Hematopoietic multipotent progenitor cell treated with erythropoietin and hydrocortisone succinate and interleukin-3 and kit ligand, for 6 days (in vitro differentiated cells): ENCODE results near the gene BTBD17.

ENCODE experiments used
- DNase-seq: peaks from one replicate; pipeline ENCODE4 v3.0.0-alpha.2; 2015

BTBD17 gene

DNA sequence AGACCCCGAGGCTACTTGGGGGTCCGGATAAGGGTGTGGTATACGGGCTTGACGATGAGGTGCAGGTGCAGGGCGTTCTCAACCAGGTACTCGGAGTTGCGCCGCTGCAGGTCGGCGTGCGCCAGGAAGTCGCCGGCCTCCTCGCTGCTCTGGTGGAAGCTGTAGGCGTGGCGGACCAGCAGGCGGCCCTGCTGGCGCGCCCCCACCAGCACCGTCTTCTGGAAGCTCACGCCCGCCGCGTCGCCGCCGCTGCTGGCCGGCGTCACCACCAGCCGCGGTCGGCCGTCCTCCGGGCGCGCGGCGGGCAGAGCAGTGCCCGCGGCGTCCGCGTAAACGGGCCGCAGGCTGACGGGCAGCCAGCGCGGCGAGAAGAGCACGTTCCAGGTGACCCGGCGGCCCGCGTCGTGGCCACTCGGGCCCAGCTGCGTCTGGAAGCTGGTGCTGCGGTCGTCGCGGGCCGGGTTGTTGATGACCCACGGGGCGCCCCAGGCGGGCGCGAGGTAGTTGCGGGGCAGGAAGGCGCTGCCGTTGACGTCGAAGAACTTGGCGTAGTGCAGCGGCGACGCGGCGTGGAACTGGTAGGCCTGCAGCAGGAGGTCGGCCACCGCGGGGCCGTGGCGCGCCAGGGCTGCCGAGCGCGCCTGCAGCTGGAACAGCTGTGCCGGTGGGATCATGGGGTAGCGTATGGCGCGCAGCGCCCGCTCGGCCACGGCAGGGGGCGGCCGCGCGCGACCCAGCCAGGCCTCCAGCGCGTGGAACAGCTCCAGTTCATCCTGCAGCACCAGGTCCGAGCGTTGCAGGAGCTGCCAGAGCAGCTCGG, 4.8 kb downstream of the BTBD17 start:
- peak; percentile 70 for DNase-seq

DNA sequence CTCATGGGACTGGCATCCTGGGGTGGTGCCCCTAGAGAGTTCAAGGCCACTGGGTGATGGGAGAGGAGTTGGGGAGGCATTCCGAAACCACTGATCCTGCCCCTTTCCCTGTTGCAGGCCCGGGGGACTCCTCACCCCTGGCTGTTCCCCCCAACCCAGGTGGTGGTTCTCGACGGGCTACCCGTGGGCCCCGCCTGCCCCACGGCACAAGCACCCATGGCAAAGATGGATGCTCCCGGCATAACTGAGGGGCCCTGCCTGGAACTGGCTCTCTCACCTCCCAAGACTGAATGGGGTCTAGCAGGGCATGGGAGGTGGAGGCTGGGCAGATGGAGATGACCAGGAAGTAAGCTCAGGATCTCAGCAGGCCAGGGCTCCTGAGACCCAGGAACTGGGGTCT, 6.6 kb downstream of the BTBD17 start:
- no peak for DNase-seq

DNA sequence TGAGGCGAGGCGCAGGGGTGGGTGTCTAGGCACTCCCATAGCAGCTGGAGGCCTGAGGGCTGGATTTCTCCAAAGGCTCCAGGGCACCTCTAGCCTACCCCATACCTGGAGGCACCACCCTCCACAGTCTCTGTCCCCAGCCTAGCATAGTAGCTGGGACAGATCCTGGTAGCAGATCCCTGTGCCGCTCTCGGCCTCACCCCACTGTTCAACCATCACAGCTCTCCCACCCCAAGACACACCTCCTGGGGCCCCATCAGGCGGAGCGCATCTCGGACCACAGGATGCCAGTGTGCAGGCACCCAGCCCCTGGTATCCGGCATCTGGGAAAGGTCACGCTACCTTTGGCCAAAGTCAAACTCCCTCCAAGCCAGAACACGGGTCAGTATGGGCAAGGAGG, 7.1 kb downstream of the BTBD17 start:
- DNase-seq, result no peak

DNA sequence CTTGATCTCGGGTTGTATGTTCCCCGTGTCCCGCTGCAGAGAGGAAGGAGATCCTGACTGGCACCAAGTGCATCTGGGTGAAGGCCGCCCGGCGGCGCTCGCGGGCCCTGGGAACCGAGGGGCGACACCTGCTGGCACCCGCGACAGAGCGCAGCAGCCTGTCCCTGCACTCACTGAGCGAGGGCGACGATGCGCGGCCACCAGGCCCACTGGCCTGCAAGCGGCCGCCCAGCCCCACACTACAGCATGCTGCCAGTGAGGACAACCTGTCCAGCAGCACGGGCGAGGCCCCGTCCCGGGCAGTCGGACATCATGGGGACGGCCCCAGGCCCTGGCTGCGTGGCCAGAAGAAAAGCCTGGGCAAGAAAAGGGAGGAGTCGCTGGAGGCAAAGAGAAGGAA, 7.5 kb downstream of the BTBD17 start:
- peak; percentile 89 for DNase-seq

DNA sequence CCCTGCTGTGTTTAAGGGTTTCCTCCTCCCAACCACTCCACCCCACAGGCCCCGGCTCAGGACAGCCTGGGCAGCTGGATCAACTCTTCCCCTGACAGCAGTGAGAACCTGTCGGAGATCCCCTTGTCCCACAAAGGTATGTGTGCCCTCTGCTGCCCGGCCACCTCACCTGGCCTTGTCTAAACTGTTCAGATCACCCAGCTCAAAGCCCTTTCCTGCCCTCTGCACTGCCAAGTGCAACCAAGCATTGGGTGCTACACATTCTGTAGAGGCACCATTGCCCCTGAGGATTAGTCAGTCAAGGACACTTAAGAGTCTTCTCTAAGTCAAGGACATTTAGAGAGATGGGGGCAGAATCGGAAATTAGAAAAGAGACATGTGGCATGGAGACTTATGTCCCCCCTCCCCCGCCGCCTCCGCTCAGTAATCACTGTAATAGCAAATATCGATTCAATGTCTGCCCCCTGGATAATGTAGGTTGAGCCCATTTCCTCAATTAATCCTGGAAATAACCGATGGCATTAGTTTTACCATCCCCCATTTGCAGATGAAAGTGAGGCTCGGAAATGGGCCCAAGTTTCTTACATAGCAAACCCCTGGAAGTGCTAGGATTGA, 8.1 kb downstream of the BTBD17 start:
- no peak for DNase-seq

DNA sequence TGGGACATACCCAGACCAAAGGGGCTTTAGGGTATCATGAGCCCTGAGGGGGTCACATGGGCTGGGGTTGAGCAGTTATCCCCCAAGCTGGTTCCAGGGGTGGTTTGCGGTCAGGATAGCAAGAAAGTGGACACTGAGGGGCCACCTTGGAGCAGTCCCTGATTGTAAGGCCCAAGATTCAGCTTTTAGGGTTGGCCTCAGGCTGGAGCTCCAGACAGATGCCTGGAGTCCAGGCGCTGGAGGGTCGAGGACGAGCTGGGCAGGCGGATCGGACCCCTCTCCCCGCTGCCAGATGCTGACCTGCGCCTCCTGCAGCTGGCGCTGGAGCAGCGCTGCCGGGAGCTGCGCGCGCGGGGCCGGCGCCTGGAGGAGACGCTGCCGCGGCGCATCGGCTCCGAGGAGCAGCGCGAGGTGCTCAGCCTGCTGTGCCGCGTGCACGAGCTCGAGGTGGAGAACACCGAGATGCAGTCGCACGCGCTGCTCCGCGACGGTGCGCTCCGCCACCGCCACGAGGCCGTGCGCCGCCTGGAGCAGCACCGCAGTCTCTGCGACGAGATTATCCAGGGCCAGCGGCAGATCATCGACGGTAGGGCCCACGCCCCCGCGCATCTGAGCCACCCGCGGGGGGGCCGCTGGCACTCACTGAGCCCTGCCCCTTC, 10.0 kb downstream of the BTBD17 start:
- DNase-seq, result peak; percentile 39

DNA sequence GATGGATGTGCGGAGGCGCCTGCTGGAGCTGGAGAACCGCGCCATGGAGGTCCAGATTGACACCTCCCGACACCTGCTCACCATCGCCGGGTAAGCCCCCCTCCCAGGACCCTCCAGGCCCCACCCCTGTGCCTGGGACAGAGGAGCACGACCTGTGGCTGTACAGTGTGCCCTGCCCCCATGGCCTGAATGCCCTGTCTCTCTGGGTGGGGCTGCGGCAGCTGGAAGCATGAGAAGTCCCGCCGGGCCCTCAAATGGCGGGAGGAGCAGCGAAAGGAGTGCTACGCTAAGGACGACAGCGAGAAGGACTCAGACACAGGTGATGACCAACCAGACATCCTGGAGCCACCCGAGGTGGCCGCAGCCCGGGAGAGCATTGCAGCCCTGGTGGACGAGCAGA, 11.2 kb downstream of the BTBD17 start:
- DNase-seq, result no peak

DNA sequence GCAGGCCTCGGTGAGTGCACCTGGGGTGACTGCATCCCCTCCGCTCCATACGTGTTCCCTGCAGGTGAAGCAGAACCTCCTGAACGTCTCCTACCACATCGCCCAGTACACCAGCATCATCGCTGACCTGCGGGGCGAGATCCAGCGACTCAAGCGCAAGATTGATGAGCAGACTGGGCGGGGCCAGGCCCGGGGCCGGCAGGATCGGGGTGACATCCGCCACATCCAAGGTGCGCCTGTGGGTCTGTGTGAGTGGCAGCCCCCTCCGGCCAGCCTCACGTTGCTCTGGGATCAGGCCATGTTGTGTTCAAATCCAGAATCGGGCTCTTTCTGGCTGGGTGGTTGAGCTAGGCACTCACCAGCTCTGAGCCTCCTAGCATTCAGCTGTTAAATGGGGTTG, 12.5 kb downstream of the BTBD17 start:
- DNase-seq, result no peak

DNA sequence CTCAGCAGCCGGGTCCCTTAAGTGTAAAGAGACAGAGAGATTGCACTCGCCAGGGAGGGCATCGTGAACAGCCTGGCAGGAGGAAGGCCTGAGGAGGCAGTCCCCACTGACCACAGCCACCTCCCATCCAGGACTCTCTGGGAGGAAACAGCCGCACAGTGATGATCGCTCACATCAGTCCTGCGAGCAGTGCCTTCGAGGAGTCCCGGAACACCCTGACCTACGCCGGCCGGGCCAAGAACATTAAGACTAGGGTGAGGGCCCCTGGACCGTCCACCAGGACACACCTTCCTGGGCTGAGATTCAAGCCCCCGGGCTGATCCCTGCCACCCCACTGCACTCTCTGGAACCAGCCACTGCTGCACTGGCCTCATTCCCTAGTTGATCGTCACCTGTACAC, 14.0 kb downstream of the BTBD17 start:
- no peak for DNase-seq

DNA sequence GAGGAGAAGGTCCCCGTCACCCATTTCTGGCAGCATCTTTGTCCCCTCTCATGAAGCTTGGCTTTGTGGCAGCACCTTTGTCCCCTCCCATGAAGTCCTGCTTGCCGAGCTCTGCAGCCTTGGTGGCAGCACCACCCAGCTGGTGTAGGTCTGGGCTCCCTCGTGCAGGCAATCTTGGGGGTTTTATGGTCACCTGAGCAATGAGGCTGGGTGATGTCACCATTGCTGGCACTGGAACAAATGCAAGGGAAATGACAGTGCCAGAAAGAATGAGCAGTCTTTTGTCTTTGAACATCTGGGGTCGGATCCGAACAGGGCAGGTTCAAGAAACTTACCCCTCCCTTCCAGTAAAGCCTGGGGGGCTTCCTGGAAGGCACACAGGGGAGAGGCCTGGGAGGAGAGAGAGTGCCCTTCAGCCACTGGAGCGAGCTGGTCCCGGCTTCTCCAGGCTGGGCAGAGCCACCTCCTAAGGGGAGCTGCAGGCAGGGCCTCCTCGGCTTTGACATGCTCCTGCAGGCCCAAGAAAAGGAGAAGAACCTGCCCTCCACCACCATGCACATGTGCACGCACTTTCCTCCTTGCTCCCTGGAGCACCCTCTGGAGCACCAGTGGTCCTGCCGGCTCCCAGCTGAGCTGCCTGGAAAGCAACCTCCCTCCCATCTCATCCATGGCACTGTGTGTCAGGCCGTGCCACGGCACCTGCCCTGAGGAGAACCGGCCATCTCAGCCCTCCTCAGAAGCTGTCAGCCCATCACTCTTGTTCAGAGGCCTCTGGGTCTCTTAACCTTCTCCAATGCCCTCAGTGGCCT, 16.0 kb downstream of the BTBD17 start:
- DNase-seq, result no peak

DNA sequence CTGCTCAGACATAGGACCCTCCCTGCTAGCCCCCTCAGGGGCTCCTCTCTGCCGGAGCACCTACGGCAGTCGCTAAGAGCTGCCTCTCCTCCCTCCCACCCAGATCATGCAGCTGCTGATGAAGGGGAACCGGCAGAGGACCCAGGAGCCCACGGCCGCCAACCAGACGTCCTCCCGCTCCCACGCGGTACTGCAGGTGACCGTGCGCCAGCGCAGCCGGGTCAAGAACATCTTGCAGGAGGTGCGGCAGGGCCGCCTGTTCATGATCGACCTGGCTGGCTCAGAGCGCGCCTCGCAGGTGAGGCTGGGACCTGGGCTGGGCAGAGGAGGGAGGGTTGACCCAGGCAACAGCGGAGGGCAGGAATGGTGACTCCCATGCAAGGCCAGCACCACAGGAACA, 17.0 kb downstream of the BTBD17 start:
- no peak for DNase-seq

DNA sequence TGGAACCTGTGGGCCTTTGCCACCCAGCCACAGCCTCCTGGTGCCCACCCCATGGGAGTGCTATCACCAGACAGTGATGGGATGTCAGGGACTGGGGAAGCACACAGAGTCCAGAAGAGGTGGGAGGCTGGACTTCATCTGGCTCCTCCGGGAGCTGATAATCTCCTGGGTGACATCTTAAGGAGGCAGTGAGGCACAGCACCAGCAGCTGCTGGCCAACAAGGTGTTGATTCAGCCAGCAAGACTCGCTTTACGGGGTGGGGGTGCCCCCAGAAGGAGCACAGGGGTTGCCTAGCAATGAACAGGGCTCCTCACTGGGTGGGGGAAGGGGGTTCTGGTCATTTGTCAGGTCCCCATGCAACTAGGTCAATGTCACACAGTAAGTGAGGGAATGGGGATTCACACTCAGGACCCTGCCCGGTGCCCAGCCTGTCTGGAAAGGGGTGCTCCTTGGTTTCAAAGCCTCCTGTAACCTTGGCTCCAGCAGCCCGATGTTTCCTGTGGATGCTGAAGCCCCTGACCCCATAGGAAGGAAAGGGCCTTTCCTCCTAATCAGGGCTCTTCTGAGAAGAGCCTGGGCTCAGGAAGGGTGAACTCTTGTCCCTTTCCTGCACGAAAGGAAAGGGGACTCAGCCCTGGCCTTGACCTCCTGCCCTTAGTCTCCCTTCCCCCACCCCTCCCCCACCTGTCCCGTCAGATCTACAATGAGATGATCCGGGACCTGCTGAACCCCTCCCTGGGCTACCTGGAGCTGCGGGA, 18.0 kb downstream of the BTBD17 start:
- no peak for DNase-seq

DNA sequence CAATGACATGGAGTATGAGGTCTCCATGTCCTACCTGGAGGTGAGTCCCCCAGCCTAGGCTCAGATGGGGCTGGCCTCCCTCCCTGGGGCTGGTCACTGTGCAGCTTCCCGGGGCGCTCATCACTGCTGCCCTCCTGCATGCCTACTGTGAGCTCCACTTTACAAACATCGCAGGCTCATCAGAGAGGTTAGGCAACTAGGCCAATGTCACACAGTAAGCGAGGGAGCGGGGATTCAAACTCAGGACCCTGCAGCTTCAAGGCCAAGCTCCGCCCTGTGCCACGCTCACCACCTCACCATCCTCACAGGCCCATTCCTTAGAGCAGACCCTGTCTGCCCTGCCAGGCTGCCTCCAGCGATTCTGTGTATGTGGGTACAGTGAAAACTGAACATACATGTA, 18.5 kb downstream of the BTBD17 start:
- DNase-seq, result no peak

DNA sequence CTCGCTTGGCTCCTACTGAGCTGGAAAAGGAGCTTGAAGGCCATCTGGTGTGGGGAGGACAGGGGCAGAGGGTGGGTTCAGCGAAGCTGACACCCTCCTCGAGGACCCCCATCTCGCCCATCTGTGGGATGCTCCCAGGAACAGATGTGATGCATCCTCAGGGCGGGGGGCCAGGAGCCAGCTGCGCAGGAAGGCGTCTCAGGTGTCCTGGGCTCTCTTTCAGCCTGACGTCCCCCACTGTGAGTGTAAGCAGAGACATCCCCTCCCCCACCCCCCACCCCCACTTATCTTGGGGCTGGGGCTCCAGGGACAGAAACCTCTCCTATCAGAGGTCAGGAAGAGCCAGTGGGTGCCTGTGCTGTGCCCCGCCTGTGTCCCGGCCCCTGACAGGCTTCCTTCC, 19.4 kb downstream of the BTBD17 start:
- no peak for DNase-seq

DNA sequence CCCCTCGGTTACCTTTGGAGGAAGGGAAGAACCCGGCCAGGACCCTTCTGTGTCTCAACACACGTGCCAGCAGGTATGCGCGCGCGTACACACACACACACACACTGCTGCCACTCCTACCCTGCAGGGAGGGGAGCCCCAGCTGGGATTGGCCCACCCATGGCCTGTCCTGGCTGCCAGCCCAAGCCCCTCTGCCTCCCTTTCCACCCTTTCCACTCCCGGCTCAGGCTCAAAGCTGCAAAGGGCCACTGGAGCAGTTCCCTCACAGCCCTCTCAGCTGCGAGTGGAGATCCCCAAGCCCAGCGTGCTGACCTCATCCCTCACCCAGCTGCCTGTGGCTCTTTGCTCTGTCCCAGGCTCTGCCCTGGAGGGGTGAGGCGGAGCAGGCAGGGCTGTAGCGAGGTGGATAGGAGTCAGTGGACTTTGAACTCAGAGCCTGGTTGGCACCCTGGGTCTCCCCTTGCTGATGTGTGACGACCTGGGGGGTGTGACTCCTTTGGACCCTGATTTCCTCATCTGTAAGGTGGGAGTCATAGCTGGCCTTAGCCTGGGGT, 21.1 kb downstream of the BTBD17 start:
- DNase-seq, result no peak

DNA sequence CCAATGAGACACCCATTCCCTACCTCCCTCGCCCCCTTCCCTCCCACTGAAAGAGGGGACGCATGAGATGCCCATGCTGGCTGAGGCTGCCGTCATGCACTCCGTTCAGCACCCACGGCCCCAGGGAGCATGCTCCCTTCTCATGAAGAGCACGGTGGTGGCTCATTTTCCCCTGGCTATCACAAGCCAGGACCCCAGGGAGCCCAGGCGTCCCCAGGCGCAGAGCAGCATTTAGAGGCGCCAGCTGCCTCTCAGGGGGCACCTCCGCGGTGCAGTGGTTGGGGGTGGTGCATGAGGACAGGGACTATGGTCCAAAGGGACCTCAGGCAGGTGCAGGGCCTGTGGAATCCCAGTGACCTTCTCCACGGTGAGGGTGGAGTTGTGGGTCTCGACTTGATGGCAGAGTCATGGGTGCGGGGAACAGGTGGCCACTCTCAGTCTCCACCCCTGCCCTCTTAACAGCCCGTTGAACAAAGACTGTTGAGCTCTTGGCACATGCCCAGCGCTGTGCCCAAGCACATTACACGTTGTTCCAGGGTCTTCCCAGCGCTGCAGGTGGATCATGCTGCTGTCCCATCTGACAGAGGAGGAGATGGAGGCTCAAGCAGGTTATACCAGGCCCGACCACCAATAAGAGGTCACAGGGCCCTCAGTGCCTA, 22.0 kb downstream of the BTBD17 start:
- DNase-seq, result no peak

DNA sequence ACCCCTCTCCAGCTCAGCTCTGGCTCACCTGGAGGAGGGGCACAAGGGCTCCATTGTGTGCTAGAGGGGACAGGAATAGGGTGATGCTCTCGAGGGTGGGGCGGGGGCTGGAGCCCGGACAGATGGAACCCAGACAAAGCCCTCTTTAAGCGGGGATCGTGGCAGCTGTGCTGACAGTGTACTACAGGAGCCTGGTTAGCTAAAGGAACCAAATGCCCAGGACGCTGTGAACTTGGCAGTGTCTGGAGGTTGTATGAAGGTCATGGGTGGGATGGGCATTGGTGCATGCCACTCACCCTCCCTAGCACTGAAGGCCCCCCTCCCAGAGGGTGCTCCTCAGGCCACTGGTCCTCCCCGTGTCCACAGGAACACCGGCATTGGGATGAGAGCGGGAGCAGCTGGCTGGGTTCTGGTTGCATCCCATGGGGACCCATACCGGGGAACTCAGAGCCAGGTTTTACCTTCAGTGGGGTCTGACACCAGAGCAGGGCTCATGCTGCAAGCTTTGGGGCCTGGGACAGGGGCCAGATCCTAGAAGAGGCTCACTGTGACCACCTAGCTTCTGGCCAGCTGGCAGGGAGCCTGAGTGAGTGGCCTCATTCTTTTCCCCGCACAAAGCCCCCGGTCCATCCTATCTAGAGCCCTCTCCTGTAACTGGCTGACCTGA, 23.7 kb downstream of the BTBD17 start:
- no peak for DNase-seq

DNA sequence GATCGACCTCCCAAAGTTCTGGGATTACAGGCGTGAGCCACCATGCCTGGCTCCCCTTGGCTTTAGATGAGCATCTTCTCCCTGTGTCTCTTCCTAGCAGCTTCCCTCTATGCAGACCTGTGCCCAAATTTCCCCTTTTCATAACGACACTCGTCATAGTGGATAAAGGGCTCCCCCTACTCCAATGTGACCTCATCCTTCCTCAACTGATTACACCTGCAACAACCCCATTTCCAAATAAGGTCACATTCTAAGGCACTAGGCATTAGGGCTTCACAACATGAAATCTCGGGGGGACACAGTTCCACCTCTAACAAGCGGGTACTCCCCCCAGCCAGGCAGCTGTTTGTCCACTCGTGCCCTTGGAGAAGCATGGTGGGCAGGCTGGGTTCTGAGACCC, 25.4 kb downstream of the BTBD17 start:
- DNase-seq, result no peak

DNA sequence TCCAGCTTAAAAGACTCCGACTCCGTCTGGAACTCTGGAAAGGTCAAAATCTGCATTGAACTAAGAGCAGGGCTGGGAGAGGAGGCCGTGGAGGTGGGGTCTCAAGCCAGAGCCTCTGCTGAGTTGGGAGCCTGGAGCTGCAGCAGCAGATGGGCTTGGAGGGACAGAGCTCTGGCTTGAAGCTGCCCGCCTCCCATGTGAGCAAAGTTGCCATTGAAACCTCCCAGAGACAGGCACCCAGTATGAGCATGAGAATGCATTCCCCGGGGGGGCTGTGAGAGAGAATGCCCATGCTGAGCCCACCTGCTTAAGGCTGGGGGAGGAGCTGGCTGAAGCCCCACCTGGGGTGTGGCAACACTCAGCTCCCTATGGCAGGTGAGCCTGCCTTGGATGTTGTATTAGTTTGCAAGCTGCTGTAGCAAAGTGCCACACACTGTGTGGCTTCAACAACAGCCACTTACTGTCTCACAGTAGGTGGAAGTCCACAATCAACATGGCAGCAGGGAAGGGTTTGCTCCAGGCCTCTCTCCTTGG, 26.1 kb downstream of the BTBD17 start:
- no peak for DNase-seq

DNA sequence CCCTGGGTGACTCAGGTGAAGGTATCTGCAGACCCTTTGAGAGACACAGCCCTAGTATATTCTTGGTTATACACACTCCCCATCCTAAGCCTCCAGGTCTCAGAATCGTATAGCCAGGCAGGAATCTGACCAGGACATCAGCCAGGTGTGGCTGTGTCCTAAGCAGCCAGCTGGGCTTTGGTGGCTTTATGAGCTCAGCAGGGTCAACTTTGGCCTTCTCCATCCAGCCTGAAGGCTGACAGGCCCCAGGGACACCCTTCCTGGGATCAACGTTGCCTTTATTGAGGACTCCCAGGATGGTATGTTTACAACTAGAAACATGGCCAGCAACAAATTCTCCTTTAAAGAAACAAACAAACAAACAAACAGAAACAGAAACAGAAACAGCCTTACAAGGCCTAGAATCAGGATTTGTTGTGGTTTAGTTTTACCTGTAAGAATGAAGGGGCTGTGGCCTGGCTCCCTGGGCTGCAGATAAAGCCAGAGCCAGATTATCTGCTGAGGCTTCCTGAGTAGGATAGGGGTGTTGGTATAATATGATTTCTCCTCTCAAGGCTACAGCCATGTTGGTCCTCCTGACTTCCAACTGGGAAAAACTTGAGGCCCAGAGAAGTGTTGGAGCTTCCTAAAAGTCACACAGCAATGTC, 27.2 kb downstream of the BTBD17 start:
- DNase-seq, result no peak
